GM19035 (cell line): ENCODE data around the gene NELFB.
A peak's percentile ranks its signal among the peaks of the same experiment; 100 is the strongest.

Experiments
- ATAC-seq: cut with Tn5 transposase; IDR thresholded peaks from one replicate; pipeline ENCODE4 v1.9.1; 2021; ENCODE audit not compliant: unreplicated experiment

Gene NELFB

GRCh38 chr9:137302449-137303150 lies 47.5 kb downstream of the NELFB start:
- peak; percentile 45 for ATAC-seq

GRCh38 chr9:137303151-137303892 lies 48.2 kb downstream of the NELFB start:
- no peak for ATAC-seq

- no peak for ATAC-seq
These were observed 48.8 kb downstream of the NELFB start for GRCh38 chr9:137303893-137304382.

- ATAC-seq = no peak
These were observed 49.4 kb downstream of the NELFB start for GRCh38 chr9:137304383-137305059.

GRCh38 chr9:137305060-137305797 lies 50.1 kb downstream of the NELFB start:
- no peak for ATAC-seq

- no peak for ATAC-seq
These were observed 50.6 kb downstream of the NELFB start for GRCh38 chr9:137305798-137306065.

GRCh38 chr9:137306066-137306849 lies 51.1 kb downstream of the NELFB start:
- ATAC-seq = no peak

- no peak for ATAC-seq
These were observed 51.7 kb downstream of the NELFB start for GRCh38 chr9:137306850-137307254.

GRCh38 chr9:137307255-137308056 lies 52.3 kb downstream of the NELFB start:
- no peak for ATAC-seq

- ATAC-seq = no peak
These were observed 53.0 kb downstream of the NELFB start for GRCh38 chr9:137308057-137308619.

- no peak for ATAC-seq
These were observed 54.5 kb downstream of the NELFB start for GRCh38 chr9:137309368-137310188.

GRCh38 chr9:137310189-137311052 lies 55.3 kb downstream of the NELFB start:
- ATAC-seq = no peak

GRCh38 chr9:137311171-137311985 lies 56.3 kb downstream of the NELFB start:
- no peak for ATAC-seq

- ATAC-seq = no peak
These were observed 57.1 kb downstream of the NELFB start for GRCh38 chr9:137311986-137312851.

GRCh38 chr9:137312852-137313325 lies 57.8 kb downstream of the NELFB start:
- ATAC-seq = no peak
